UCSD-AML1 (cell line): ENCODE results near the gene GAB1.
A peak's percentile ranks its signal among the peaks of the same experiment; 100 is the strongest.
"Not testable (repeated sequence)": the region's sequence is repeated elsewhere in the genome, so short reads cannot be mapped to it uniquely, and the experiment has no call there.

Experiments used
- DNase-seq: peaks from one replicate; lab custom pipeline; 2025; ENCODE audit not compliant: unreplicated experiment; lab: John Stamatoyannopoulos, UW

GAB1 gene

DNA sequence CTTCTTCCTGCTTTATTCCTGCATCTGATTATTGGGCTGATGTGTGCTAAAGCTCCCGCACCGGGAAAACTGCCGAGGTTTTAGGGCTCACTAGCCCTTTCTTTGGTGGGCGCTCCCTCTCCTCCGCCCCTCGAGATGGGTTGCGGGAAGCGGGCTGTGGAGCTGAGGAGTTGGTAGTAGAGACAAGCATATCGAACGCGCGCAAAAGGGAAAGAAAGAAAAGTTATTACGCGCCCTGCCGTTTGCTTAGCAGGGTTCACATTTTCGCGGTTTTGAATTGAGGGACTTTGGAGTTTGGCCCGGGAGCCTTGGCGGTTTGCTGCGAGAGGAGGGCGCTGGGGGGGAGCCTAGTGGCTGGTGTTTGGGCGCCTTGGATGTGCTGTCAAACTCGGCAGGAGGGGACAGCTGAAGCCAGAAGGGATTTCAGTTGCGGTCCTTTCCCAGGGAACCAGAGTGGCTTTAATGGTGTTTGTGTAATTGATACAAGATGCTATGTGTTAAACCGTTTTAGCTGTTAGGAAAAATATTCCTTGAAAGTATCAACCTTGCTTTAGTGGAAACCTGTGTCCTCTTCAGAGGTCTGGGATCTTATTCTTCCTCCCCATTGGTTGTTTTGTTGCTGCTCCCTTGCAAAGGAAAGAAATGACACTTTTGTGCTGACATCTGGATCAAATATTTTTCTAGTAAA is 1.1 kb downstream of the GAB1 start:
- DNase-seq: peak; percentile 60

GRCh38 chr4:143338313-143338712 is 1.6 kb downstream of the GAB1 start:
- DNase-seq: no peak

- DNase-seq: no peak
Observed at GRCh38 chr4:143339497-143339896, 2.8 kb downstream of the GAB1 start.

DNA sequence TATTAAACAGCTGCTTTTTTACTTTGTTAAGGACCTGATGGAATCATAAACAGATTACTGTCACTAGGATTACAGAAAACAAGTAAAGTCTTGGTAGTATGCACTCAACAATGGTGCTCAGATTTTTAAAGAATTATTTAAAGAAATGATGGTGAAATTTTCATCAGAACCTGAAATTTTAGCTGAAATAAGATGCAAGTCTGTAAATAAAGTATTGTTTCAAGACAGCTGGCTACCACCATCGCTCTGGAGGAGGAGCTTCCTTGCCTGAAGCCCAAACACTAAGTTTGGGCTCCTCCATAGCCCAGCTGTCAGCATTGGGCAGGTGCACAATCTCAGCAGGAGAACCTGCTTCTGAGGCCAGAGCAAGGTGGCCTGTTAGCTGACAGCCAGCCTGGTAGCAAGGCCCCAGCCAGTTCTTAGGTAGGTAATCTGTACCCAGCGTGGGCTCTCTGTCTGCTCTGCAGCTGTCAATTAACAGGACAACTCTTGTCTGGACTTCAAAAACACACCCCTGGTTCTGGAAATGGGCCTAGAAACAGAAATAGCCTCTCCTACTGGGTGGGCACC is 4.6 kb downstream of the GAB1 start:
- DNase-seq: no peak

DNA sequence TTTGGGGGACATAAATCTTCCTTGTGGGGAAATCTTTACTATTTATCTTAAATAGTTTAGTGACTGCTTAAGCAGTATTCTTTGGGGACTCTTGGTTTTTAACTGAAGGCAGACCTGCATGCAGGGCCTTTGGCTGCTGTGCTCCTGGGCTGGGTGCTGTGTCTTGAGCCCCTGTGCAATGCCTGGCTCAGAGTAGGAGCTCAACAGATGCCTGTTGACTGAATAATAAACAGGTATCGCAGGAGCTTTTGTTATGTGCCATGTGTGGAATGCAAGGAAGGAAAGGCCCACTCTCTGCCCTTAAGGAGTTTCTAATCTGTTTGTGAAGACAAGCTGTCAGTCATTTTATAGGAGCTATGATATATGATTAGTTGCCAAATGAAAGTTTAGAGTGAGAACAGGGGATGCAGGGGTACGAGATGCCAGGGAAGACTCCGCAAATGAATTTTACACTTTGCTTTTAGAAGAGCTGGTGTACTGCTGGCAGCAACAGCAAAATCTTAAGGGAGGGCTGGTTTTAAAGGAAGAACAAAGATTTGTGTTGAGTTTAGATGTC is 6.7 kb downstream of the GAB1 start:
- DNase-seq: no peak

DNA sequence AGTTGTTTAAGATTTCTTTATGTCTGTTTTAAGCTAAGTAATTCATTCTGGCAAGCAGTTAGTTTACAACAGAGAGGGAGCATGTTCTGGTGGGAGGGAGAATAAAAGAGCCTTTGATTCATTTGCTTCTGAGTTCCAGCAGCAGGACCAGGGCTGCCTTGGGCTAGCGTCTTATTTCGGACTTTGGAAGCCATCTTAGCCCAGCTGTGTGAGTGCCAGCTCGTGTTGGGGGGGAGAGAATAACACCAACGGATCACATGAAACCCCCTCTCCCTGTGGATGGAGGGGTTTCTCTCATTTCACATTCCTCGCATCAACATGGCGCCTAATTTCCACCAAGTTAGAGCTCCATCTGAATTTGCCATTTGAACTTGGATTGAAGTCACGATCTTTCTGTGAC is 7.4 kb downstream of the GAB1 start:
- no peak for DNase-seq

DNA sequence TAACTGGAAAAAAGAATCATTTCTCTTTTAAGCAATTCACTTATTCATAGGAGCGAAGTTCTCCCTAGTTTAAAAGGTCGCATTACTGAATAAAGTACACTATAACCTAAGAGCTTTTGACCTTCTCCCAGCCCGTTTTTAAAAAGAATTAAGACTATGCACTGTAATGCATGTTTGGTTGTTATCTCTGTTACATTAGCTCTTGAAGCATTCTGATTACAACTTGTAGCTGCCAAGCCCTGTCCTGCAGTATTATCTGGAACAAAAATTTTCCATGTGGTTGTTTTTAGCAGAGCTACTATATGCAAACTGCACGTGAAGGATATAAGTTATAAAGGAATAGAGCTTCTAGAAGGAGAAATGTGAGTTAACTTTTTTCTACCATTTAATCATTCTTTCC is 8.1 kb downstream of the GAB1 start:
- no peak for DNase-seq

DNA sequence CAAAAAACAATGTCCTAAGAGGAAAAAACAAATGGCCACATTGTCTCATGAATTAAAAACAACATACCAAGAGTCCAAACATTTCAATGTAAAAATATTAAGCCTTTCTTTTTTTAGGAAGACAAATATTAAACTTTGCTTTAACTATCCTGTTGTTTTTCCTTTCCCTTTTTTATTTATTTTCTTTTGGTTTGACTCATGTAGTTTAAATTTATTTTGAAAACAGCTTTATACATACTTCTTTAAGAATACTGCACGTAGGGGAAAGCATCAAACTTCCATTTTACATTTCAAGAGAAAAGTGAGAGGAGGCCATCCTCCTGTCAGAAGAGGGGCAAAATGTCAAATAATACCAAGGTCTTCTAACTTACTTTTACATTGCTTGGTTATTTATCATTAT is 8.7 kb downstream of the GAB1 start:
- no peak for DNase-seq

DNA sequence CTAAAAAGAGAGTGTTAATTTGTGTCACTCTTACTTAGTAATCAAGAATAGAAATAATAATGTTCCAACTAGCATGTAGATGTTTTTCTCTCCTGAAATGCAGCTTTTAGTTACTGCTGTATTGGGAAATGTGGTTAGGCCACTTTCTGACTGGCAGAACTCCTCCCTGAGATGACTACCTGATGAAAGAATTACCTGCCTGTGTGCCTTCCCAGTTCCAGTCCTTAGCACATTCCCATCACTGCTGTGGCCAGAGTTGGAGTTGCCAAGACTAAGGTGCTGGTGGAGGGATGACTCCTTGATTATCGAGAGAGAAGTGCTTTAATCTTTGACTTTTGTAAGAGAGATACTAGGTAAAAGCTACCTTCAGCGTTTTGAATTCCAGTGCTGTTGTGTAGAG is 9.5 kb downstream of the GAB1 start:
- DNase-seq: no peak

- DNase-seq: no peak
Observed at GRCh38 chr4:143347484-143348111, 10.9 kb downstream of the GAB1 start.

GRCh38 chr4:143348233-143349077 is 11.8 kb downstream of the GAB1 start:
- DNase-seq: no peak

DNA sequence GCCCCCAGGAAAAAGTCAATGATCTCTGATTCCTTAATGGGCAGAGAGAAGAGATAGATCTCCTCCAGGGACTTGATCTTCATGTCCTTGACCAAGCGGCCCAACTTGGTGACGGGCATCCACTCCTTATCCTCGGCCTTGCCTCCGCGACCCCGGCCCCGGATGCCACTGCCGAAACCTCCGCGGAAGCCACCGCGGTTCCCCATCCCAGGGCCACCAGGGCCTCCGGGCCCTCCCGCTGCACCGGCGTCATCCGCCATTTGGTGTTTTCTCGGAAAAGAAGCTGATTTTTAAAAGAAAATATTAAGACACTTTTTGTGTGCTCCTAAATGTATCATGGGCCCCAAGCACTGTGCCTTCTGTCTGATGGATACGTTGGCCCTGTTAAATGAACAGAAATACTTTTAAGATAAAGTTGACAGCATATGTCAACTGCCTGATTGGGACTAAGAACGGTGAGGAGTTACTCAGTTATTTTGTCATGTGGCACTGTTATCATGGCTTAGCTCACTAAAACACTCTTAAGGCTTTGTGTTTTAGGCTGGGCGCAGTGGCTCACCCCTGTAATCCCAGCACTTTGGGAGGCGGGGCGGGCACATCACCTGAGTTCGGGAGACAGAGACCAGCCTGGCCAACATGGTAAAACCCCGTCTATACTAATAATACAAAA is 13.3 kb downstream of the GAB1 start:
- DNase-seq: not testable (repeated sequence)

GRCh38 chr4:143351149-143351691 is 14.5 kb downstream of the GAB1 start:
- DNase-seq: no peak

GRCh38 chr4:143351774-143352451 is 15.2 kb downstream of the GAB1 start:
- DNase-seq: no peak

- no peak for DNase-seq
Observed at GRCh38 chr4:143352720-143353119, 16.0 kb downstream of the GAB1 start.

GRCh38 chr4:143353797-143354196 is 17.1 kb downstream of the GAB1 start:
- DNase-seq: no peak

DNA sequence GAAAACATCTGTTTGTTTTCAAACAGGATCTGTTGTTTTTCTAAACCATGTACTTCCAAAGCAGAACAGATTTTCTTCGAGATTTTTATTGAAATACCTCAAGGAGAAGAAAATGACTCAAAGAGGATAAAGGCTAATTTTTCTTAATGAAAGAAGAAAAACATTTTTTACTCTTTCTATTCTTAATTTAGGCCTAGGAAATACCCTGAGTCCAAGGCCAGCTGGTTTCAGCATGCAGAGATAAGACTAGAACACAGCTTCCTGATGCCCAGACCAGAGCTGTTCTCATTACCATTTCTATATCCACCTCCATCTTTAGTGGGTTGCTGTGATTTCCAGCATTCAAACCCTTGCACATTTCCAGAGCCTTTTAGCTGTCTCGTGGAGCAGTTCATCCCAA is 18.3 kb downstream of the GAB1 start:
- no peak for DNase-seq

GRCh38 chr4:143355540-143356217 is 19.0 kb downstream of the GAB1 start:
- no peak for DNase-seq

GRCh38 chr4:143356493-143356892 is 19.8 kb downstream of the GAB1 start:
- DNase-seq: no peak
